Measurements from ENCODE around the gene POP4.

POP4 gene

DNA sequence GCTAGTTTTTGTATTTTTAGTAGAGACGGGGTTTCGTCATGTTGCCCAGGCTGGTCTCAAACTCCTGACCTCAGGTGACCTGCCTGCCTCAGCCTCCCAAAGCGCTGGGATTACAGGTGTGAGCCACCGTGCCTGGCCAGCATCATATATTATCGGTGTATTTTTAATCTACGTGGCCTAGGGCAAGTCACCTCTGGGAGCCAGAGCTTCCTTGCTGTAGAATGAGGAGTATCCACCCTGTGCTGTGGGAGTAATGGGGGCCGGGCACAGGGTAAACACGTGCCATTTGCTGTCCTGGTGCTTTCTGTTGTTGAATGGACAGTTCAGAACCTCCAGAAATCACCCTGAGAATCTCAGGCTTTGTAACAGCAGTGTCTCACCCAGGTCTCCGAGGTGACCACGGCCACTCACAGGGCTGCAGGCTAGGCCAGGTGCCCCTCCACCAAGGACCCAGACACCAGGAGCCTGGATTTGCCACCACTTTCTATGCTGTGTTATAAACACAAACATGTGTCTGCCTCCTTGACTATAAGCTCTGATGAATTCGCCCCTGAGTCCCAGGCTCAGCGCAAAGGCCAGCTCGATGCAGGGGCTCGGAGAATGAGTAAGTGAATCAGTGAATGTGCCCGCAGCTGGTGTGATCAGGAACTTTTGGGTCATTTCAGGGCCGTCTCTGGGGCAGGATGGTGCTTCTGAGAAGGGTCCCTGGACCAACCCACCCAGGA, 22.7 kb downstream of the POP4 start:
- TF ChIP-seq, protein P1, sequence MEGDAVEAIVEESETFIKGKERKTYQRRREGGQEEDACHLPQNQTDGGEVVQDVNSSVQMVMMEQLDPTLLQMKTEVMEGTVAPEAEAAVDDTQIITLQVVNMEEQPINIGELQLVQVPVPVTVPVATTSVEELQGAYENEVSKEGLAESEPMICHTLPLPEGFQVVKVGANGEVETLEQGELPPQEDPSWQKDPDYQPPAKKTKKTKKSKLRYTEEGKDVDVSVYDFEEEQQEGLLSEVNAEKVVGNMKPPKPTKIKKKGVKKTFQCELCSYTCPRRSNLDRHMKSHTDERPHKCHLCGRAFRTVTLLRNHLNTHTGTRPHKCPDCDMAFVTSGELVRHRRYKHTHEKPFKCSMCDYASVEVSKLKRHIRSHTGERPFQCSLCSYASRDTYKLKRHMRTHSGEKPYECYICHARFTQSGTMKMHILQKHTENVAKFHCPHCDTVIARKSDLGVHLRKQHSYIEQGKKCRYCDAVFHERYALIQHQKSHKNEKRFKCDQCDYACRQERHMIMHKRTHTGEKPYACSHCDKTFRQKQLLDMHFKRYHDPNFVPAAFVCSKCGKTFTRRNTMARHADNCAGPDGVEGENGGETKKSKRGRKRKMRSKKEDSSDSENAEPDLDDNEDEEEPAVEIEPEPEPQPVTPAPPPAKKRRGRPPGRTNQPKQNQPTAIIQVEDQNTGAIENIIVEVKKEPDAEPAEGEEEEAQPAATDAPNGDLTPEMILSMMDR (conservative IDR thresholded peaks at IDR 0.05) = no peak
- no peak for TF ChIP-seq ZFX (IDR thresholded peaks at IDR 0.05)
- H3K27ac ChIP-seq = no peak overlapping the region

DNA sequence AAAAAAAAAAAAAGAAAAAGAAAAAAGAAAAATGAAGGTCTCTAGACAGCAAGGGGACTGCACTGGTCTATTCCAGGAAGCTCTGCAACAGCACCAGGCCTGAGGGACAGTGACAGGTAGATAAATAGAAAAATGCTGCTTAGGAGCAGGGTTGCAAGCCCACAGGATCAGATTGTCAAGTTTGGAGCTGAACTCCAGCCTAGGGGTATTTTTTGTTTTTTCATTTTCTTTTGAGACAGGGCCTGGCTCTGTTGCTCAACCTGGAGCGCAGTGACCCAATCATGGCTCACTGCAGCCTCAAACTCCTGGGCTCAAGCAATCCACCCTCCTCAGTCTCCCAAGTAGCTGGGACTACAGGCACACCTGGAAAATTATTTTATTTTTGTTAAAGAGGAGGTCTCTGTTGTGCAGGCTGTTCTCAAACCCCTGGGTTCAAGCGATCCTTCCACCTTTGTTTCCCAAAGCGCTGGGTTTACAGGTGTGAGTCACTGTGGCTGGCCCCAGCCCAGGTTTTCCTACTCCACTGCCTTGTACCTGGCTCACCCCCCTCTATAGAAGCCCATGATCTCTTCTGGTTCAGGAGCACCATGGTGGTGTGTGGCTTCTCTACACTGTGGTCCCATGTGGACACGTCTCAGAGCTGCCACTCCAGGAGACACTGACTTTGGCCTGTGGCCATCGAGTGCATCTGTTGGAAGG, 23.9 kb downstream of the POP4 start:
- H3K27ac ChIP-seq = no peak overlapping the region
- TF ChIP-seq, protein P1 (conservative IDR thresholded peaks at IDR 0.05) = no peak
- no peak for TF ChIP-seq ZFX (IDR thresholded peaks at IDR 0.05)

DNA sequence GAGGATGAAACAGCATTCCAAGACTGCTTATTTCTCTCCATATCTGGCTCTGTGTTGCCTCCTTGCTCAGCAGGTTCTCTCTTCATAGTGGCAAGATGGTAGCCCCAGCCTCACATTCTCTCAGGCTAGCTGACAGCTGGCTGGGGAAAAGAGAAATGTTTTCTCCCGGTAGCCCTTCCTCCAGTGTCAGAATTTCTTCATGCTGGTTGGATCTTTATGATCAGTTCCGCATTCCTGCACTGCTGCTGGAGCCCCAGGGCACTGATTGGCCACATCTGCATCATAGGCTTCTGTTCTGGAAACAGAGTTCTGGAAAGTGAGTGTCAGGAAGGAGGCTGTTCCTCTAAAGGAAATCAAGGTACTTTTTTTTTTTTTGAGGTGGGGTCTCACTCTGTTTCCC, 24.6 kb downstream of the POP4 start:
- TF ChIP-seq, protein P1 (conservative IDR thresholded peaks at IDR 0.05) = no peak
- TF ChIP-seq ZFX (IDR thresholded peaks at IDR 0.05) = no peak

DNA sequence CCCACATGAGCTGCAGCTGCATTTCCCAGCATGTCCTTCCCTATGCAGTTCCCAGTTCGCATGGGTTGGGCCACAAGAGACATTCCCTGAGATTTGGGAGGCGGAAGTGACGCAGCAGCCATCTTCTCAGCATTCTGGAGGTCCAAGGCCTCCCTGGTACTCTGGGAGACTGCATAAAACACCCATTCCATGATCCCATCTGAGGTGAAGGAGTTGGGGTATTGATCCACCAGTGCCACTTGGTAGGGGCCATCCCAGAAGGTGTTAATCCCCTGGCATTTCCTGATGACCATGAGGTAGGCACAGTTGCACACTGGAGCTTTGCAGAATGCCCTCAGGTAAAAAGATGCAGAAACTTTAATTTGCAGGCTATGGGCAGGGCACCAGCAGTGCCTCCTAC, 25.4 kb downstream of the POP4 start:
- no peak overlapping the region for H3K27ac ChIP-seq
- TF ChIP-seq, protein P1 (conservative IDR thresholded peaks at IDR 0.05) = no peak
- TF ChIP-seq ZFX (IDR thresholded peaks at IDR 0.05) = no peak

More for the DNA sequence above, 24.6 kb downstream of the POP4 start:
- no peak overlapping the region for H3K27ac ChIP-seq

DNA sequence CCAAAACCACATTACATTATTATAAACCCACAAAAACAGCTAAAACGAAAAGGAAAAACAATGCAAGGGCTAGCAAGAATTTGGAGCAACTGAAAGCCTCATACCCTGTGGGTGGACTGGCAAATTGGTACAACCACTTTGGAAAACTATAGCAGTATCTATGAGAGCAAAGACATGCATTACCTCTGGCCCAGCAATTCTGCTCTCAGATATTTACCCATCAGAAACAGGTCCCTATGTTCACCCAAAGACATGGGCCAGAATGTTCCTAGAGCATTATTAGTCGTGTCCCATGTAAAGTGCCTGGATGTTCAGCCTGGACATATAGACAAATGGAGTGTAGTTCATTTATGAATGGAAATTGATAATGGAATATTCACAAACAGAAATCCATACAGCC, 27.9 kb downstream of the POP4 start:
- no peak overlapping the region for H3K27ac ChIP-seq
- no peak for TF ChIP-seq ZFX (IDR thresholded peaks at IDR 0.05)
- TF ChIP-seq, protein P1 (conservative IDR thresholded peaks at IDR 0.05) = no peak

DNA sequence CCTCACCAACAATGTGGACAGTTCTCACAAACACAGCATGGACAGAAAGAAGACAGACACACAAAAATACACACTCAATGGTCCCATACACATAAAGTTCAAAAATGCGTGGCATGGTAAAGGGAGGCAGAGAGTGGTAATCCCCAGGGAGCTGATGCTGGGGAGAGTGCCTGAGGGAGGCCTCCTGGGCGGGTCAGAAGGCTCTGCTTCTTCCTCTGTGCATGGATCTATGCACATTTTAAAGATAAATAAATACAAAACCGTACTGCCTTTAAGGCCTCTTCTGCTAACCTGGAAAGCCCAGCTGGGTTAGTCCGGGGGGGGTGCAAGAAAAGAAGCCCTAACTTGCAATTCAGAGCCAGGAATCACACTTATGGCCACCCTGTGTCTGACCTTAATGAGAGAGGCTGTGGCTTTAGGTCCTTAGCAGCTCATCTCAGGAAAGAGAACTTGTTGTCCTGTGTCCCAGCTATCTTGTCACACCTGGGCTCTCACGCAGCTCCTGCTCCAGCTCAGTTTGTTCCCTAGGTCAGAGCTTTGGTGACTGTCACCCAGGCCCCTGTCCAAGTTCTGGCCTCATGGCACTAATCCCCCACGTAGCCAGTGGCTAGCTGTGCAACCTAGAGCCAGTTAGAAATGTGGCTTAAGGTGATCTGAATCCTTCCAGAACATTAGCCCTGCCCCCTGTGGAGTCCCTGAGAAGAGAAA, 28.5 kb downstream of the POP4 start:
- TF ChIP-seq, protein P1 (conservative IDR thresholded peaks at IDR 0.05) = no peak
- TF ChIP-seq ZFX (IDR thresholded peaks at IDR 0.05) = no peak
- no peak overlapping the region for H3K27ac ChIP-seq

DNA sequence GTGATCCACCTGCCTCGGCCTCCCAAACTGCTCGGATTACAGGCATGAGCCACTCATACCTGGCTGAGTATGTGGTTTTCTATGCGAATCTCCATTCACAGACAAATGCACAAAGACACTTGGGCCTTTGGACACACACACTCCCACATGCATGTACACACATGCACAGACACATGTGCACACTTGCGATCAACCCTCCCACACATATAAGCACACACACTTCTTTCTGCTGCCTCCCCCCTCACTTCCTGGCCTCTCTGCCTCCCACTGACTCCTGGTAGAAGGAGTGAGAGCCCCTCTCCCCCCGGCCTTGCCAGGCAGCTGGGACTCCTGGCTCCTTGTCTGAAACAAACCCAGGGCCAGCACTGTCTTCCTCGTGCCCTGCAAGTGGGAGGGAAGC, 29.9 kb downstream of the POP4 start:
- no peak overlapping the region for H3K27ac ChIP-seq
- no peak for TF ChIP-seq ZFX (IDR thresholded peaks at IDR 0.05)
- TF ChIP-seq, protein P1 (conservative IDR thresholded peaks at IDR 0.05) = no peak
